A673 (cell line): ENCODE results near the gene CLCN5. TPM values are rescaled to one million over a fixed set of nuclear protein-coding genes. Genes with fewer than 3 reads are reported as not detected.

Experiments
- BruUV-seq: library from RNA; stranded (reverse); fragments of 400-500 nt; replicated peaks from 2 replicates; lab custom pipeline; 2021; lab: Mats Ljungman, UMichigan
- CTCF ChIA-PET: fragments of 300-600 bp; sonication (Branson Sonifier 250); formaldehyde crosslinking; loops from one replicate; lab custom pipeline; 2022; ENCODE audit warnings: antibody characterized with exemption; lab: Charles Lee
- POLR2A ChIA-PET: fragments of 300-600 bp; sonication (Branson Sonifier 250); formaldehyde crosslinking; loops from one replicate; lab custom pipeline; 2022; ENCODE audit warnings: antibody characterized with exemption; ENCODE audit not compliant: low non-redundant PET; lab: Charles Lee
- DNase-seq: peaks from one replicate; pipeline ENCODE4 v3.0.0-alpha.2; 2015; ENCODE audit warnings: low spot score
- H3K27ac ChIP-seq: fragments of 200-600 bp; sonication (generic); 2 replicates; pipeline ENCODE4 v1.5.1; 2016; ENCODE audit warnings: mixed run types, low read depth, mild to moderate bottlenecking, mixed read lengths, antibody characterized with exemption, low read length; ENCODE audit not compliant: poor library complexity, severe bottlenecking
- H3K27me3 ChIP-seq: fragments of 200-600 bp; sonication (generic); replicated peaks from 2 replicates; pipeline ENCODE4 v1.6.1; 2017; ENCODE audit warnings: mixed run types, low read depth, mild to moderate bottlenecking, mixed read lengths, antibody characterized with exemption, low read length; ENCODE audit not compliant: insufficient read depth, poor library complexity
- H3K36me3 ChIP-seq: fragments of 200-600 bp; sonication (generic); 2 replicates; pipeline ENCODE4 v1.6.1; 2016; ENCODE audit warnings: mixed run types, mild to moderate bottlenecking, mixed read lengths, antibody characterized with exemption, low read length; ENCODE audit not compliant: insufficient read depth, poor library complexity, severe bottlenecking
- H3K4me1 ChIP-seq: fragments of 200-600 bp; sonication (generic); 2 replicates; pipeline ENCODE4 v1.6.1; 2017; ENCODE audit warnings: mixed run types, mild to moderate bottlenecking, mixed read lengths, antibody characterized with exemption, low read length; ENCODE audit not compliant: insufficient read depth, poor library complexity, severe bottlenecking
- H3K4me3 ChIP-seq: fragments of 200-600 bp; sonication (generic); 2 replicates; pipeline ENCODE4 v1.5.1; 2016; ENCODE audit warnings: low read depth, mixed run types, mild to moderate bottlenecking, mixed read lengths, low read length; ENCODE audit not compliant: poor library complexity, severe bottlenecking
- H3K9me3 ChIP-seq: fragments of 200-600 bp; sonication (generic); 2 replicates; pipeline ENCODE4 v1.6.1; 2016; ENCODE audit warnings: mixed run types, low read depth, mild to moderate bottlenecking, mixed read lengths, antibody characterized with exemption, low read length; ENCODE audit not compliant: poor library complexity, severe bottlenecking
- CTCF ChIP-seq: fragments of 300-800, 200-600 bp; sonication (generic); conservative IDR thresholded peaks from 2 replicates; pipeline ENCODE4 v1.5.1; 2017; ENCODE audit warnings: low read depth, mild to moderate bottlenecking, antibody characterized with exemption, low read length, moderate library complexity, mixed read lengths
- EZH2 ChIP-seq: fragments of 200-600 bp; sonication (generic); IDR thresholded peaks from 2 replicates; pipeline ENCODE4 v1.6.1; 2017; ENCODE audit warnings: borderline replicate concordance, low read depth, mild to moderate bottlenecking, mixed read lengths, antibody characterized with exemption, low read length; ENCODE audit not compliant: poor library complexity, severe bottlenecking
- intact Hi-C: fragments of 100-400 bp; cut with micrococcal nuclease; formaldehyde crosslinking; loops from one replicate; pipeline ENCODE4 v1.10.0; 2022; ENCODE audit not compliant: unreplicated experiment
- total RNA-seq: library from RNA; stranded (reverse); gene quantifications from 2 replicates; pipeline ENCODE4 v1.2.3, GENCODE V29; 2021

Gene CLCN5
- total RNA-seq, 1 experiment from 2014 or later, result 25.3 TPM

GRCh38 chrX:49932791-49933190 lies 10.4 kb downstream of the CLCN5 start:
- POLR2A ChIA-PET, result no interaction called here
- no TSS peak for BruUV-seq
- no peak overlapping the region for H3K4me3 ChIP-seq
- CTCF ChIA-PET, result no interaction called here
- H3K9me3 ChIP-seq, result no peaks in the 10 kb centered on the region
- DNase-seq, result no peak
- H3K4me1 ChIP-seq, result no peaks in the 10 kb centered on the region
- no peaks in the 10 kb centered on the region for H3K27me3 ChIP-seq
- intact Hi-C loops, result no loop called here
- no peak for TF ChIP-seq CTCF
- TF ChIP-seq EZH2, result no peak
- H3K27ac ChIP-seq, result no peak overlapping the region
- no peaks in the 10 kb centered on the region for H3K36me3 ChIP-seq

GRCh38 chrX:49934148-49934547 lies 11.8 kb downstream of the CLCN5 start:
- no peaks in the 10 kb centered on the region for H3K27me3 ChIP-seq
- DNase-seq, result no peak
- intact Hi-C loops, result no loop called here
- no TSS peak for BruUV-seq
- no peaks in the 10 kb centered on the region for H3K4me1 ChIP-seq
- ChIA-PET CTCF (no interaction called here), POLR2A (no interaction called here)
- H3K4me3 ChIP-seq, result no peak overlapping the region
- H3K9me3 ChIP-seq, result no peaks in the 10 kb centered on the region
- no peak overlapping the region for H3K27ac ChIP-seq
- no peak for TF ChIP-seq EZH2
- no peak for TF ChIP-seq CTCF
- H3K36me3 ChIP-seq, result no peaks in the 10 kb centered on the region

- intact Hi-C loops, result no loop called here
- ChIA-PET POLR2A (interaction anchor here (0.5 kb wide), 1 partner anchor 44 kb away, joined by 3 read pairs; no protein-coding TSS in a partner anchor), CTCF (no interaction called here)
- BruUV-seq, result no TSS peak
- H3K36me3 ChIP-seq, result no peaks in the 10 kb centered on the region
- H3K27ac ChIP-seq, result no peak overlapping the region
- no peak for DNase-seq
- H3K27me3 ChIP-seq, result no peaks in the 10 kb centered on the region
- H3K4me3 ChIP-seq, result no peak overlapping the region
- H3K9me3 ChIP-seq, result no peaks in the 10 kb centered on the region
- H3K4me1 ChIP-seq, result no peaks in the 10 kb centered on the region
- no peak for TF ChIP-seq EZH2
- TF ChIP-seq CTCF, result no peak
These were observed 12.3 kb downstream of the CLCN5 start for GRCh38 chrX:49934729-49935128.
